ENCODE data around the gene CAPN5. TPM values are rescaled to one million over a fixed set of nuclear protein-coding genes. Genes with fewer than 3 reads are reported as not detected.

CAPN5 gene
- total RNA-seq, 2 experiments from 2014 or later, result 5.1 to 6.9 TPM

DNA sequence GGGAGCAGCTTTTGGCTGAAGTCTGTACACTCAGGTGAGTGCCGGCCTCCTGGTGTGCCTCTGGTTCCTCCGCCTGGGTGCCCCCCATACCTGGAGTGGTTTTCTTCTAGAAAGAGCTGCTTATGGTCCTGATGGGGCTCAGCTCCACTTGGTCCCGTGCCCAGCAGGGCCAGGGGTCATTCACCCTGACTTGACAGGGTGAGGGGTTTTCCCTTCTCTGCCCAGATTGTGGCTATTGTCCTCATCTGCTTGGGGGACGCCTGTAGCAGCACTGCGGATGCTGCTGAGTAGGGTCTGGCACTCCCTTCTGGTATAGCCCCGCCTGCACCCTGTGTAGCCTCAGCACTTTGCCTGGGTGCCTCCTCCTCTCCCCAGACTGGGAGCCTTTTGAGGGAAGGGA lies 44.1 kb downstream of the CAPN5 start:
- Histone ChIP-seq H3K4me3 (ENCODE audit: low read length) (no peak overlapping the region), H3K9me3 (ENCODE audit: control insufficient read depth in 1 of 2, insufficient read depth in 1 of 2, low read length in 2 of 2) (no peaks in the 10 kb centered on the region), H3K27me3 (ENCODE audit: control insufficient read depth in 1 of 2, insufficient read depth in 2 of 2, low read length in 2 of 2) (no peaks in the 10 kb centered on the region), H3K27ac (ENCODE audit: low read depth in 1 of 2, low read length in 2 of 2) (no peak overlapping the region), H3K4me1 (ENCODE audit: insufficient read depth, low read length) (no peaks in the 10 kb centered on the region), H3K36me3 (ENCODE audit: insufficient read depth, low read length) (no peaks in the 10 kb centered on the region)
- ChIA-PET POLR2A (no interaction called here), CTCF (no interaction called here)
- no peaks in the 10 kb centered on the region for H3K4me1 Mint-ChIP-seq (ENCODE audit: low read depth)
- no peaks in the 10 kb centered on the region for H3K36me3 Mint-ChIP-seq (ENCODE audit: low read depth)
- no peak for TF ChIP-seq CTCF (IDR thresholded peaks at IDR 0.05)
- no peaks in the 10 kb centered on the region for H3K27me3 Mint-ChIP-seq
- intact Hi-C loops (cut with DNase I, micrococcal nuclease), result no loop called here
- no peak overlapping the region for H3K4me3 Mint-ChIP-seq
- DNase-seq (no peak), ATAC-seq (ENCODE audit: poor library complexity) (no peak)
- no peaks in the 10 kb centered on the region for H3K9me3 Mint-ChIP-seq
- no peak overlapping the region for H3K27ac Mint-ChIP-seq

- Histone ChIP-seq H3K27ac (ENCODE audit: low read depth in 1 of 2, low read length in 2 of 2) (no peak overlapping the region), H3K9me3 (ENCODE audit: control insufficient read depth in 1 of 2, insufficient read depth in 1 of 2, low read length in 2 of 2) (no peaks in the 10 kb centered on the region), H3K4me3 (ENCODE audit: low read length) (no peak overlapping the region), H3K27me3 (ENCODE audit: control insufficient read depth in 1 of 2, insufficient read depth in 2 of 2, low read length in 2 of 2) (no peaks in the 10 kb centered on the region), H3K4me1 (ENCODE audit: insufficient read depth, low read length) (no peaks in the 10 kb centered on the region), H3K36me3 (ENCODE audit: insufficient read depth, low read length) (no peaks in the 10 kb centered on the region)
- ChIA-PET POLR2A (no interaction called here), CTCF (no interaction called here)
- Mint-ChIP-seq H3K4me1 (ENCODE audit: low read depth) (no peaks in the 10 kb centered on the region), H3K36me3 (ENCODE audit: low read depth) (no peaks in the 10 kb centered on the region), H3K9me3 (no peaks in the 10 kb centered on the region), H3K27me3 (no peaks in the 10 kb centered on the region), H3K4me3 (no peak overlapping the region), H3K27ac (no peak overlapping the region)
- ATAC-seq (ENCODE audit: poor library complexity) (no peak), DNase-seq (no peak)
- intact Hi-C loops (cut with DNase I, micrococcal nuclease), result no loop called here
- no peak for TF ChIP-seq CTCF (IDR thresholded peaks at IDR 0.05)
Observed at GRCh38 chr11:77111277-77111676, 44.5 kb downstream of the CAPN5 start.

DNA sequence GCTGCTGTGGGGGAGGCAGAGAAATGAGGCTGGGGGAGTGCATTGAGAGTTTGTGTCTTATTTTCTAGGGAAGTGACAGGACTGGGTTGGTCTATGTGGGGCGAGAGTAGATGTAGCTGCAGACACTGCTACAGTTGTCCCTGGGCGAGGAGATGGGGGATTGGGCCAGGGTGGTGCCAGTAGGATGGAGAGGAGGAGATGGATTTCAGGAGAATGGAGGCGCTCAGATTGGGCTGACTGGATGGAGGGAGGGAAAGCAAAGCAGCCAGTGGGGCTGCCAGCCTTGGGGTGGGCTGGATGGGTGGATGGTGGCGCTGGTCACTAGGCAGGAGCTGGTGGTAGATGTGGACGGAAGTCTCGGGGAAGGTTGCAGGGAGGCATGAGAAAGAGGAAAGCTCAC lies 45.2 kb downstream of the CAPN5 start:
- no peaks in the 10 kb centered on the region for H3K36me3 Mint-ChIP-seq (ENCODE audit: low read depth)
- Histone ChIP-seq H3K4me3 (ENCODE audit: low read length) (no peak overlapping the region), H3K4me1 (ENCODE audit: insufficient read depth, low read length) (no peaks in the 10 kb centered on the region), H3K9me3 (ENCODE audit: control insufficient read depth in 1 of 2, insufficient read depth in 1 of 2, low read length in 2 of 2) (no peaks in the 10 kb centered on the region), H3K36me3 (ENCODE audit: insufficient read depth, low read length) (no peaks in the 10 kb centered on the region), H3K27me3 (ENCODE audit: control insufficient read depth in 1 of 2, insufficient read depth in 2 of 2, low read length in 2 of 2) (no peaks in the 10 kb centered on the region), H3K27ac (ENCODE audit: low read depth in 1 of 2, low read length in 2 of 2) (no peak overlapping the region)
- ATAC-seq (ENCODE audit: poor library complexity) (no peak), DNase-seq (no peak)
- intact Hi-C loops (cut with DNase I, micrococcal nuclease), result no loop called here
- H3K9me3 Mint-ChIP-seq, result no peaks in the 10 kb centered on the region
- CTCF ChIA-PET, result no interaction called here
- H3K27ac Mint-ChIP-seq, result no peak overlapping the region
- TF ChIP-seq CTCF (IDR thresholded peaks at IDR 0.05), result no peak
- no peak overlapping the region for H3K4me3 Mint-ChIP-seq
- no peaks in the 10 kb centered on the region for H3K4me1 Mint-ChIP-seq (ENCODE audit: low read depth)
- POLR2A ChIA-PET, result no interaction called here
- no peaks in the 10 kb centered on the region for H3K27me3 Mint-ChIP-seq
